ENCODE measurements around the gene ARHGAP6.

DNA sequence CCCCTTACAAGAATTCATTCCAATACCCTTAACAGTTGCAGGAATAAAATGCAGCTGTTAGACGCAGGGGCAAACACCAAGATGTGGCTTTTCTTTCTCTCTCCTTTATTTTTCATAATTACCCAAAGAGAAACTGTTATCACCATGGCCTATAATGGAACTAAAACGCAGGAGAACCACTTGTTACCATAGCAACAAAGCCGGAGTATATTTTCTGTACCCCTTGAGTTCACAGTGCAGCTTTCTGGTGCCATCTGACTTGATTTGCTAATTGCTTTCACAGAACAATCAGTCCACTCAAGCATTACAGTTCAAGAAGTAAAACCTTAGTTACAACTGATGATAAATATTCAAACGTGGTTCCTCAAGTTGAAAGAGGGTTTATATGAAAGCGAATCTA is 214.6 kb downstream of the ARHGAP6 start:
- TF ChIP-seq, protein P1, sequence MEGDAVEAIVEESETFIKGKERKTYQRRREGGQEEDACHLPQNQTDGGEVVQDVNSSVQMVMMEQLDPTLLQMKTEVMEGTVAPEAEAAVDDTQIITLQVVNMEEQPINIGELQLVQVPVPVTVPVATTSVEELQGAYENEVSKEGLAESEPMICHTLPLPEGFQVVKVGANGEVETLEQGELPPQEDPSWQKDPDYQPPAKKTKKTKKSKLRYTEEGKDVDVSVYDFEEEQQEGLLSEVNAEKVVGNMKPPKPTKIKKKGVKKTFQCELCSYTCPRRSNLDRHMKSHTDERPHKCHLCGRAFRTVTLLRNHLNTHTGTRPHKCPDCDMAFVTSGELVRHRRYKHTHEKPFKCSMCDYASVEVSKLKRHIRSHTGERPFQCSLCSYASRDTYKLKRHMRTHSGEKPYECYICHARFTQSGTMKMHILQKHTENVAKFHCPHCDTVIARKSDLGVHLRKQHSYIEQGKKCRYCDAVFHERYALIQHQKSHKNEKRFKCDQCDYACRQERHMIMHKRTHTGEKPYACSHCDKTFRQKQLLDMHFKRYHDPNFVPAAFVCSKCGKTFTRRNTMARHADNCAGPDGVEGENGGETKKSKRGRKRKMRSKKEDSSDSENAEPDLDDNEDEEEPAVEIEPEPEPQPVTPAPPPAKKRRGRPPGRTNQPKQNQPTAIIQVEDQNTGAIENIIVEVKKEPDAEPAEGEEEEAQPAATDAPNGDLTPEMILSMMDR (IDR thresholded peaks at IDR 0.05), result no peak
- no peak for TF ChIP-seq POLR2A (IDR thresholded peaks at IDR 0.05)

Data from Peyer's patch (tissue), 4 donors.